IPS DF 4.7 (cell line): ENCODE data around the gene FGF4.
A peak's percentile ranks its signal among the peaks of the same experiment; 100 is the strongest.

Source experiments
- DNase-seq: peaks from one replicate; pipeline ENCODE4 v3.0.0-alpha.2; 2013; ENCODE audit warnings: low spot score; ENCODE audit errors: extremely low read depth

FGF4 gene

DNA sequence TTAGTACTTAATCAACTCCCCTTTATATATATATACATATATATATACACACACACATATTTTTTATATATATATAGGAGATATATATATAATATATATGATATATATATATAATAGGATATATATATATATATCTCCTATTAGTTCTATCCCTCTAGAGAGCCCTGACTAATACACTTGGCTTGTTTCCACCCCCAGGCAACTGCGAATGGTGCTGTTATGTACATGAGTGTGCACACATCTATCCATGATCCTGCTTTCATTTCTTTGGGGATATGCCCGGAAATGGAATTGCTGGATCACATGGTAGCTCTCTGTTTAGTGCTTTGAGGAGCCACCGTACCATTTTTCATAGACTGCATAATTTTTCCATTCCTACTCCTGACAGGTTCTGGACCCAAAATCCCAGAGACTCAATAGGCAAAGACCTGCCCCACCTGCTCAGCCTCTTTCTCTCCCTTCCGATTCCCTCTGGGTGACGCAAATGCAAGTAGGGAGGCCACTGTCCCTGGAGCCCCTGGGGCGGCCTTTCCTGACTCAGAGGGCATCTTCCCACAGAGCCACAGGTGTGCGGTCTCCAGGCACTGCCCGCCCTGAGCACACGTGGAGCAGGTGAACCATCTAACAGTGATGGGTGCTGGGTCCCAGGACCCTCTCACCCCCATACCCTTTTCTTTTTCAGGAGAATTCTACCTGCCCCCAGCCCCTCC is 32.1 kb upstream of the FGF4 start:
- DNase-seq, result no peak

GRCh38 chr11:69804769-69805508 is 29.8 kb upstream of the FGF4 start:
- no peak for DNase-seq

GRCh38 chr11:69803604-69804218 is 28.6 kb upstream of the FGF4 start:
- DNase-seq, result no peak

DNA sequence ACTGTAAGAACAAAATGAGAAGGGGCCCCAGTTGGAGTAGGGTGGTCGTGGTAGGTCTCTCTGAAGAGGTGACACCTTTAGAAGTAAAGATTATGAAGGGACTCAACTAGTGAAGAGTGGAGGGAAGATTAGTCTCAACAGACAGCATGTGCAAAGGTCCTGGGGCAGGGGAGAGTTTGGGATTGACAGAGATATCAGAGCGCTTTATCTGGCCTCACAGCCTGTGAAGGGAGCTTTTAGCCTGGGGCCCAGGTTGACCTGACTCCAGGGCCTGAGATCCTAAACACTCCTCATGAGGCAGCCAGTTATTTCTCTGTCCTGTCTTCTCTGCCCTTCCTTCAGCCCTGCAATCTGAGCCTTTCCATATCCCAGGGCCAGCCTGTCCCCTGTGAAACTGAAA is 27.9 kb upstream of the FGF4 start:
- no peak for DNase-seq

- DNase-seq, result no peak
Observed at GRCh38 chr11:69802590-69802989, 27.4 kb upstream of the FGF4 start.

DNA sequence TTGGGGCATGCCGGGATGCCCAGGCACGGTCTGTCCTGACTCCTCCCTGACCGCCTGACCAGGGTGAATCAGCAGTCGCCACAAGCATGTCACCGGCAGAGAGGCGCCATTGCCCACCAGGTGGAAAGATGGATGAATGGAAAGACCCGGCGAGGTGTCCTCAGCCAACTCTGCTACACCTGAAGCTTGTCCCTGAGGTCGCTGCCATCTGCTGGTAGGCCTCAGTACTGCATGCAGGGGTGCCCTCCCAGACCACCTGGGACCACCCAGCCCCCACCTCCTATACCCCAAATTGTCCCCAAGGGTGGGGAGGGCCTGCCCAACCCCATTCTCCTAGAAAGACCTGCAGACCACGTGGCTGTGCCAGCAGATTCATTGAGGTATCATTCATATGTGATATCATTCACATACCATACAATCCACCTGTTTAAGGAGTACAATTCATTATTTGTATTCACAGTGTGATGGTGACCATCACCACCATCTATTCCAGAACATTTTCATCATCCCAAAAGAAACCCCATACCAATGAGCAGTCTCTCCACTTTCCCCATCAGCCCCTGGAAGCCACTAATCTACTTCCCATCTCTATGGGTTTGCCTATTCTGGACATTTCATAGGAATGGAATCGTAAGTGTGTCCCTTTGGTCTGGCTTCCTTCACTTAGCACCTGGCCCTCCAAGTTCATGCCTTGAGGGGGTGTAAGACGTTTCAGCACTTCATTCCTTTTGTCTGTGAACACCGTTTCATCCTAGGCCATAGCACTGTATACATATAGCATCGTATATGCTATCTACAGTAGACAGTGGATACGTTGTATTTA is 26.6 kb upstream of the FGF4 start:
- DNase-seq, result peak; percentile 51

- no peak for DNase-seq
Observed at GRCh38 chr11:69800278-69800677, 25.1 kb upstream of the FGF4 start.

- DNase-seq, result peak; percentile 60
Observed at GRCh38 chr11:69799582-69799981, 24.4 kb upstream of the FGF4 start.

DNA sequence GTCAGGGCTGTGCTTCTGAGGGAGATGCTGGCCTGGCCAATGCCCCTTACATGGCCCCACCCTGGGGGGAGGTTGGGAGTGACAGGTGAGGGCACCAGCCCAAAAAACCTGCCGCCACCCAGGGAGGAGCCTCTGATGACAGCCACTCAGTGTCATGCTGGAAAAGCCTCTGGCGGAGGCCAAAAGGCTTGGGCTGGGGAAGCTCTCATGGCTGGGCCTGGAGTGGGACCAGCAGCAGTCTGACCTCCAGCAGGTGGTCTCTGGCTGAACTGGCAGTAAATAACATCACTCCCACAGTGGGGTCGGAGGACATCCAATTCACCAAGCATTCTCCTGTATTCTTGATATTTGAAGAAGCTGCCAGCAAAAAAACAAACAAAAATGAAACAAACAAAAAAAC is 24.0 kb upstream of the FGF4 start:
- no peak for DNase-seq

DNA sequence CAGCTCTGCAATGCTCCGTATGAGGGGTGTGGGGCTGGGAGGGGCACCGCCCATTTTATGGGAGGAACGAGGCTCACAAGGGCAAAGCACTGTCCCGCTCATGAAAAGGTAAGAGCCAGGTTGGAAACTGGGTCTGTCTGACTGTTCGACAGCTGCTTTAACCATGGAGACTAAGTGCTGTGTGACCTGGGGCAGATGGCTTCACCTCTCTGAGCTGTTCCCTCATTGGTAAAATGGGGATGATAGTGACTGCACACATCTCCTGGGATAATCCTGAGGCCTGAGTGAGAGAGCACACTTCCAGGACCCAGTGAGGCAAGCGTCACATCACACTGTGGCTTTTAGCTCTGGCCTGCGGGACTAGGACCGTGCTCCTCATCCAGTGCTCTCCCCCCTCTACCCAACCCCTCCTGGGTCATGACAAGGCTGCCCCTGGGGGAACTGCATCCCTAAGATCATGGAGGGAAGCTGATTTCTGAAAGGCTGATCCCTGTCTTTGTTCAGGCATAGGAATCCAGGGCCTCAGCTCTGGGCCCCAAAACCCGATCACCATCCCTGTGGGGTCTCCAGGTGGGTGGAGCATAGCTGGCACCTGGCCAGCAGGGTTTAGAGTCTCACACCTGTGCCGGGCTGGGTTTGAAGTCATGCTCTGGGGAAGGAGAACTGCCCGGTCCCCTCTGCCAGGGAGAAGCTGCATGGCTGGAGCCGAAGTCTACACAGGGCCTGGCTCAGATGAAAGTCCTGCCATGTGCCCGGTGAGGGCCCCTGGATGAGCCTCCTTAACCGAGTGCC is 22.8 kb upstream of the FGF4 start:
- no peak for DNase-seq

- DNase-seq, result no peak
Observed at GRCh38 chr11:69797156-69797555, 22.0 kb upstream of the FGF4 start.

DNA sequence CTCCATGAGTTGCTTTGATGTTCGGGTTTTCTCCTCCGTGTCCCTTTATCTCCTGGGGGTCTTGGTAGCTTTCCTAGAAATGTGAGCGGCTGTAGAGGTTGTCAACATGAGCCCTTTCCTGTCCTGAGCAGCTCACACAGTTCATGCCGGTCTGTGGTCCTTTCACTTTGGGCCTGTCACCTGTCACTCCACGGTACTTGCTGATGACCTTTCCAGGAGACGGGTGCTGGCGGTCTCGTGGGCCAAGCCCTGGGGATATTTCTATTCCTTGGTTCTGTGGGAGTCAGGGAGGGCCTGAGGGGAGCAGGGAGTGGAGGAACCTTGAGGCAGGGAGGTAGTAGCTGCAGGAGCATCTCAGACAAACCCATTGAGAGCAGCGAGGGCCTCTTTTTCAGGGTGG is 20.9 kb upstream of the FGF4 start:
- DNase-seq, result no peak

GRCh38 chr11:69791276-69792180 is 16.4 kb upstream of the FGF4 start:
- DNase-seq, result no peak

DNA sequence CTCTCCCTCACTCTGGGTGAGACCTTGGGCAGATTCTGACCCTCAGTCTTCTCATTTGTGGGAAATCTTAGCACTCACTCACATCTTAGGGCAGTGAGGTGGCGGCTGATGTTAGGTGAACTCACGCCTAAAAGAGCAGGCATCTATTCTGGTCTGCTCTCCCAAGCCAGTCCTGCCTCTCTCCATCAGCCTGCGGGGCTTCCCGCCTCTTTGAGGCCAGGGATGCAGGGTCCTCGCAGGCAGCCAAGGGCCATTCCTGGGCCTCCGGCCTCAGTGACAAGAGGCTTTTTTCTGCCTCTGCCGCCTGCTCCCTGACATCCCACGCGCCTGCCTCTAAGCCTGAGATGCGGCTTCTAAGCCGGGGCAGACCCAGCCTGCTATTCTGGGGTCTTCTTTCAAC is 13.8 kb upstream of the FGF4 start:
- no peak for DNase-seq

- DNase-seq, result no peak
Observed at GRCh38 chr11:69787906-69788305, 12.8 kb upstream of the FGF4 start.

DNA sequence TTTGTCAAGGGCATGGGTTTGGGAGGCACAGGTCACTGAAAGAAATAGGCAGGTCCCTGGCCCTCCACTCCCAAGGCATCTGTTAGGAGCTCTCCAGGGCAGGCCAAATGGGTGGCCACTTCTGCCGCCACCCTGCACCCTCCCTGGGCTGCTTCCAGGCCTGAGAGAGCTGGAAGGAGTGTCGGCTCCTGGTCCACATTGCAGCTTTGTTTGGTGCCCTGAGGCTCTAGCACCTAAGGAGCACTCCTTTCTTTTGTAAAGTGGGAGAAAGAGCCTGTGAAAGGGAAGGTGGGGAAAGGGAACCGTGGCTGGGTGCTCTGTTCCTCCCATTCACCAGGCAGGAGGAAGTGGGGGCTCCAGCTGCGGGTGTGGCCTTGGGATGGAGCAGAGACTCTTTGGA is 12.3 kb upstream of the FGF4 start:
- DNase-seq, result no peak

GRCh38 chr11:69781241-69781640 is 6.1 kb upstream of the FGF4 start:
- no peak for DNase-seq

GRCh38 chr11:69778373-69778772 is 3.2 kb upstream of the FGF4 start:
- DNase-seq, result no peak

DNA sequence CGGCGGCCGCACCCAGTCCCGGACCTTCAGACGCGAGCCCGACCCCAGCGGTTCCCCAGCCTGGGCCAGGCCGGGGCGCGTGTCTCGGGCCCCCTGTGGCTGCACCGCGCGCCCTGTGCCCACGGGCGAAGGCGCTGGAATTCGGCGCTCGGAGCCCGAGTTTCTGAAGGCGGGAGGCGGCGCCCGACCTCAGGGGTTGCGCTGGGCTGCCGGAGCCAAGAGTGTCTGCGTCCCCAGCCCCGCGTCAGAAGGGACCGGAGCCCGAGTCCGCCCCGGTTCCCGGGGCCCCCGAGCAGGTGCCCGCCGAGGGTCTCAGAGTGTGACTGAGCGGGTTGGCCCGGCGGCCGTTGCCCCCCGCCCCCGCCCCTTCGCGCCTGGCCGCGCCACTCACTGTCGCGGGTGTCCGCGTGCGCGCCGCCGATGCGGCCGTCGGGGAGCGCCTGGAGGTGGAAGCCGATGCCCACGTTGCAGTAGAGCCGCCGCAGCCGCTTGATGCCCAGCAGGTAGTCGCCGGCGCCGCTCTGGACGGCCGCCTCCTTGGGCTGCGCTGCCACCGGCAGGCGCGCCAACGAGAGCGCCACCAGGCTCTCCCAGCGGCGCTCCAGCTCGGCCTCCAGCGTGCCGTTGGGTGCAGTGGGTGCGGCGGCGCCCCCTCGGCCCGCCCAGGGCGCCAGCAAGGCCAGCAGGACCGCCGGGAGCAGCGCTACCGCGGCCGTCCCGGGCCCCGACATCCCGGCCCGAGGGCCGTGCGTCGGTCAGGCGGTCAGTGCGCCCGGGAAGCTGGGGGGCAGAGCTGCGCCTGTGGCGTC is 583 bp downstream of the FGF4 start:
- no peak for DNase-seq
